Osteocyte (in vitro differentiated cells): ENCODE results near the gene TSEN34. TPM values are rescaled to one million over a fixed set of nuclear protein-coding genes. Genes with fewer than 3 reads are reported as not detected.

Experiments used
- DNase-seq: peaks from one replicate; pipeline ENCODE4 v3.0.0; 2021; ENCODE audit warnings: mixed read lengths; ENCODE audit not compliant: unreplicated experiment; ENCODE audit errors: extremely low spot score
- H3K27ac Mint-ChIP-seq: one replicate; pipeline ENCODE4 v1.8.0; 2021; ENCODE audit warnings: mild to moderate bottlenecking, mixed read lengths; ENCODE audit not compliant: unreplicated experiment
- H3K27me3 Mint-ChIP-seq: one replicate; pipeline ENCODE4 v1.8.0; 2021; ENCODE audit warnings: mixed read lengths; ENCODE audit not compliant: unreplicated experiment
- H3K36me3 Mint-ChIP-seq: one replicate; pipeline ENCODE4 v1.8.0; 2021; ENCODE audit warnings: mixed read lengths; ENCODE audit not compliant: unreplicated experiment
- H3K4me1 Mint-ChIP-seq: one replicate; pipeline ENCODE4 v1.8.0; 2021; ENCODE audit warnings: mixed read lengths; ENCODE audit not compliant: unreplicated experiment
- H3K4me3 Mint-ChIP-seq: one replicate; pipeline ENCODE4 v1.8.0; 2021; ENCODE audit warnings: mild to moderate bottlenecking, moderate library complexity, mixed read lengths; ENCODE audit not compliant: unreplicated experiment
- H3K9me3 Mint-ChIP-seq: one replicate; pipeline ENCODE4 v1.8.0; 2021; ENCODE audit warnings: mixed read lengths; ENCODE audit not compliant: unreplicated experiment
- CTCF ChIP-seq: fragments of 200-600 bp; sonication (generic); IDR thresholded peaks from 2 replicates; pipeline ENCODE4 v1.5.0; 2021; ENCODE audit warnings: antibody characterized with exemption, mild to moderate bottlenecking, moderate library complexity
- total RNA-seq: library from RNA; stranded (reverse); gene quantifications from 2 replicates; pipeline ENCODE4 v1.2.1, GENCODE V29; 2021

The TSEN34 gene
- total RNA-seq, 1 donor from 2014 or later, result 53.7 TPM

GRCh38 chr19:54207676-54207982 is 16.5 kb downstream of the TSEN34 start:
- peaks cover 37% of the 10 kb centered on the region for H3K36me3 Mint-ChIP-seq
- H3K4me1 Mint-ChIP-seq, result peaks cover 67% of the 10 kb centered on the region
- H3K27me3 Mint-ChIP-seq, result no peaks in the 10 kb centered on the region
- DNase-seq, result no peak
- H3K4me3 Mint-ChIP-seq, result no peak overlapping the region
- no peak for TF ChIP-seq CTCF
- peak overlapping the region; percentile 70 for H3K27ac Mint-ChIP-seq
- no peaks in the 10 kb centered on the region for H3K9me3 Mint-ChIP-seq

- Mint-ChIP-seq H3K4me1 (peaks cover 62% of the 10 kb centered on the region), H3K27ac (peak overlapping the region; percentile 70), H3K4me3 (no peak overlapping the region), H3K27me3 (no peaks in the 10 kb centered on the region), H3K9me3 (no peaks in the 10 kb centered on the region), H3K36me3 (peaks cover 33% of the 10 kb centered on the region)
- no peak for TF ChIP-seq CTCF
- no peak for DNase-seq
Observed at GRCh38 chr19:54207983-54208783, 17.1 kb downstream of the TSEN34 start.

- TF ChIP-seq CTCF, result no peak
- Mint-ChIP-seq H3K27me3 (no peaks in the 10 kb centered on the region), H3K4me1 (peaks cover 58% of the 10 kb centered on the region), H3K27ac (peak overlapping the region; percentile 70), H3K9me3 (no peaks in the 10 kb centered on the region), H3K4me3 (no peak overlapping the region), H3K36me3 (peaks cover 29% of the 10 kb centered on the region)
- no peak for DNase-seq
Observed at GRCh38 chr19:54208784-54209057, 17.6 kb downstream of the TSEN34 start.

DNA sequence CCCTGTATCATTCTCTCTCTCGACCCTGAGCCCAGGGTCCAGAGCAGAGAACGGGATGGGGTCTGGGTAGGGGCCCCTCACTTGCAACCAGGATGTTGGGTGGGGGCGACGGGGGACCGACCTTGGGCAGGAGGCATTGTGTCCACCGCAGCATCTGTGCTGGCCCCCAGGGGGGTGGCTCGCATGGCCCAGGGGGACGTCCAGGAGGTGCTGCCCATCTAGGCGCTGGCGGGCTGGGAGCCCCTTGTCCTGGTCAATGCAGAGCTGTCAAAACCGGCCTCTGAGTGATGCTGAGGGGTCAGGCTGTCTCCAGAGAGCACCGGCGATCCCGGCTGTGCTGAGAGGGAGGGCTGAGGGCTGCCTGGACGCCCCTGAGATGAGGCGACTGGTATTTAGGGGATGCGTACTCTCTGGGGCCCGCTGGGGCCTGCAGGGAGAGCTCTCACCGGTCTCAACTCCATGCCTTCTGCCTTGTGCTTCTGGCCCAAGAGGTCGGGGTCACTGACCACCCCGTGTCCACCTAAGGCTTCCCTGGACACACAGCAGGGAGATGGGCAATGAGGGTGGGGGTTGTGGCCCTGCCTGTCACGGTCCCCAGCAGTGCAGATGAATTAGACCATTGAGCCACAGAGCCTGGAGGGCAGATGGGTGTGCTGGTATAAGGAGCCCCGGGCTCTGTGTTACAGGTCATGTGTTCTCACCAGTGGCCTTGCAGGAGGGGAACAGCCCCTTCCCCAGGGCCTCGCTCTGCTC is 18.1 kb downstream of the TSEN34 start:
- H3K4me1 Mint-ChIP-seq, result peaks cover 55% of the 10 kb centered on the region
- peak overlapping the region; percentile 68 for H3K27ac Mint-ChIP-seq
- H3K36me3 Mint-ChIP-seq, result peaks cover 27% of the 10 kb centered on the region
- H3K27me3 Mint-ChIP-seq, result no peaks in the 10 kb centered on the region
- no peak for TF ChIP-seq CTCF
- no peaks in the 10 kb centered on the region for H3K9me3 Mint-ChIP-seq
- no peak overlapping the region for H3K4me3 Mint-ChIP-seq
- DNase-seq, result no peak

DNA sequence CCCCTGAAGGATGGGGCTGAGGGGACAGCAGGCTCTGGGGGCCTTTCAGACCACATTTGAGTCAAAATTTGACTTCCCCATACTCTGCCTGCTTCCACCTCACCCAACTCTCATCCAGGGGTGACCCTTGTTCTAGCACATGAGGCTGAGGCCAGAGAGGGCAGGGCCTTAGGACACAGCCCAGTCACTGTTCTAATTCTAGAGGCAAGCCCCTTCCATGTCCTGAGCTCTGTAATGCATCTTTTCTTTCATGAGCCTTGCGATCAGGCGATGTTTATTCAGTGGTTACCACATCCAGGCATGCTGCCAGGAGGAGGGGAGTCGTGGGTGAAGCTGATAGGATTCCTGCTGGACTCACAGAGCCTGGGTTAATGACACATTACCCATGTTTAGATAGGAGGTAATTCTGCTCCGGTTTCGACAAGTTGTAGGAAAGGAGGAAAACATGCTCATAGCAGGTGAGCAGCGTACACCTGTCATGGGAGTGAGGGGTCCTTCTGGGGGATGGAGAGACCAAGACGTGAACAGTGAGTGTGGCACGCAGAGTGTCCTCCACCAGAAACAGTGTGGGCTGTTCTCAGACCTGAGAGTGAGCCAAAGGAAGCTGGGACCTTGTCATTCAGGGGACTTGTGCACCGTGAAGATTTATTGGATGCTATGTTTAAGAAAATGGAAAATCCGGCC is 18.8 kb downstream of the TSEN34 start:
- Mint-ChIP-seq H3K9me3 (no peaks in the 10 kb centered on the region), H3K4me3 (no peak overlapping the region), H3K4me1 (peaks cover 48% of the 10 kb centered on the region), H3K27ac (peak overlapping the region; percentile 68), H3K36me3 (peaks cover 20% of the 10 kb centered on the region), H3K27me3 (no peaks in the 10 kb centered on the region)
- DNase-seq, result peak; percentile 93
- no peak for TF ChIP-seq CTCF
